ENCODE measurements around the gene PHACTR3.

PHACTR3 gene

GRCh38 chr20:59706400-59706693, 102.0 kb downstream of the PHACTR3 start:
- no peaks in the 10 kb centered on the region for H3K9me3 ChIP-seq (ENCODE audit: low read length)
- no peaks in the 10 kb centered on the region for H3K36me3 ChIP-seq (ENCODE audit: insufficient read depth, low read length)
- H3K27me3 ChIP-seq (ENCODE audit: insufficient read depth, low read length), result no peaks in the 10 kb centered on the region
- H3K4me1 ChIP-seq (ENCODE audit: insufficient read depth, low read length), result no peaks in the 10 kb centered on the region
- H2AFZ ChIP-seq (ENCODE audit: low read depth, low read length), result no peak overlapping the region
- H3K4me3 ChIP-seq (ENCODE audit: low read length), result no peak overlapping the region

DNA sequence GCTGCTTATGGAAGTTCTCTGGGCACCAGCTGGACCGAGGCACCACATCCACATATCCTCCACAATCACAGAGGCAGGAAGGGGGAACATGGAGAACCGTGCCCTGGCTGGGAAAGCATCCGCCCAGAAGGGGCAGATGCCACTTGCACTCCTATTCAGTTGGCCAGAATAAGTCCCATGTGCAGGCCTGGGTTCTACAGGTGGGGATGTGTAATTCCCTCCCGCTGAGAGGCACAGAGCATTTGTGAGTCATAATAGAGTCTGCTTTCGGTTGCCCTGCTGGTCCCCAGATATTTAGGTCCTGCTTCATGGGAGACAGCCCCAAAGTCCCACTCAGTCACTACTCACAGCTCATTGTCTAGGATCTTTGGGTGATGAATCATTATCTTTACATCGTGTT, 104.0 kb downstream of the PHACTR3 start:
- Histone ChIP-seq H3K27me3 (ENCODE audit: insufficient read depth, low read length) (no peaks in the 10 kb centered on the region), H3K9me3 (ENCODE audit: low read length) (no peaks in the 10 kb centered on the region), H2AFZ (ENCODE audit: low read depth, low read length) (no peak overlapping the region), H3K36me3 (ENCODE audit: insufficient read depth, low read length) (no peaks in the 10 kb centered on the region), H3K4me1 (ENCODE audit: insufficient read depth, low read length) (no peaks in the 10 kb centered on the region), H3K4me3 (ENCODE audit: low read length) (no peak overlapping the region)

- Histone ChIP-seq H3K27me3 (ENCODE audit: insufficient read depth, low read length) (no peaks in the 10 kb centered on the region), H3K4me3 (ENCODE audit: low read length) (no peak overlapping the region), H3K4me1 (ENCODE audit: insufficient read depth, low read length) (no peaks in the 10 kb centered on the region), H3K9me3 (ENCODE audit: low read length) (no peaks in the 10 kb centered on the region), H3K36me3 (ENCODE audit: insufficient read depth, low read length) (no peaks in the 10 kb centered on the region), H2AFZ (ENCODE audit: low read depth, low read length) (no peak overlapping the region)
Measured at GRCh38 chr20:59709636-59710035, 105.3 kb downstream of the PHACTR3 start.

DNA sequence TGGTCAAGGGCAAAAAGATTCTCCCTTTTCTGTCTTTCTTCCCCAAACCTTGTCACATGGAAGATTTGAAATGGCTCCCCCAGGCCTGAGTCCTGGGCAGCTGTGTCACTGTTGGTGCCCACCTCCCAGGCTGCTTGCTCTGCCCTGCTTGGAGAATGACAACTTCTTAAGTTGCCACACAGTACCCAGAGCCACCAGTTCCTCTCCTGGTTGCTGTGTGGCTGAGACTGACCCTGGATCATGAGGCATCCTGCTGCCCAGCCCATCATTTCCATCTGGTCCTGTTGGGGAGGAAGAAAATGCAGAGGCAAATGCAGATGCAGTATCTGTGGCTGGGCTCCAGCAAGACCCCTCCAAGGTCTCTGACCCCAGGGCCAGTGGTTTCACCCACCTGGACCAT, 113.7 kb downstream of the PHACTR3 start:
- Histone ChIP-seq H3K4me1 (ENCODE audit: insufficient read depth, low read length) (no peaks in the 10 kb centered on the region), H3K4me3 (ENCODE audit: low read length) (no peak overlapping the region), H3K36me3 (ENCODE audit: insufficient read depth, low read length) (no peaks in the 10 kb centered on the region), H3K27me3 (ENCODE audit: insufficient read depth, low read length) (no peaks in the 10 kb centered on the region), H2AFZ (ENCODE audit: low read depth, low read length) (no peak overlapping the region), H3K9me3 (ENCODE audit: low read length) (no peaks in the 10 kb centered on the region)

- Histone ChIP-seq H2AFZ (ENCODE audit: low read depth, low read length) (no peak overlapping the region), H3K4me3 (ENCODE audit: low read length) (no peak overlapping the region), H3K27me3 (ENCODE audit: insufficient read depth, low read length) (no peaks in the 10 kb centered on the region), H3K9me3 (ENCODE audit: low read length) (no peaks in the 10 kb centered on the region), H3K36me3 (ENCODE audit: insufficient read depth, low read length) (no peaks in the 10 kb centered on the region), H3K4me1 (ENCODE audit: insufficient read depth, low read length) (no peaks in the 10 kb centered on the region)
Measured at GRCh38 chr20:59718751-59719150, 114.4 kb downstream of the PHACTR3 start.

- Histone ChIP-seq H3K4me1 (ENCODE audit: insufficient read depth, low read length) (no peaks in the 10 kb centered on the region), H3K9me3 (ENCODE audit: low read length) (no peaks in the 10 kb centered on the region), H3K4me3 (ENCODE audit: low read length) (no peak overlapping the region), H3K27me3 (ENCODE audit: insufficient read depth, low read length) (no peaks in the 10 kb centered on the region), H3K36me3 (ENCODE audit: insufficient read depth, low read length) (no peaks in the 10 kb centered on the region), H2AFZ (ENCODE audit: low read depth, low read length) (no peak overlapping the region)
Measured at GRCh38 chr20:59720013-59720412, 115.7 kb downstream of the PHACTR3 start.

- Histone ChIP-seq H3K36me3 (ENCODE audit: insufficient read depth, low read length) (no peaks in the 10 kb centered on the region), H2AFZ (ENCODE audit: low read depth, low read length) (no peak overlapping the region), H3K4me1 (ENCODE audit: insufficient read depth, low read length) (no peaks in the 10 kb centered on the region), H3K9me3 (ENCODE audit: low read length) (no peaks in the 10 kb centered on the region), H3K27me3 (ENCODE audit: insufficient read depth, low read length) (no peaks in the 10 kb centered on the region), H3K4me3 (ENCODE audit: low read length) (no peak overlapping the region)
Measured at GRCh38 chr20:59721386-59721785, 117.0 kb downstream of the PHACTR3 start.

DNA sequence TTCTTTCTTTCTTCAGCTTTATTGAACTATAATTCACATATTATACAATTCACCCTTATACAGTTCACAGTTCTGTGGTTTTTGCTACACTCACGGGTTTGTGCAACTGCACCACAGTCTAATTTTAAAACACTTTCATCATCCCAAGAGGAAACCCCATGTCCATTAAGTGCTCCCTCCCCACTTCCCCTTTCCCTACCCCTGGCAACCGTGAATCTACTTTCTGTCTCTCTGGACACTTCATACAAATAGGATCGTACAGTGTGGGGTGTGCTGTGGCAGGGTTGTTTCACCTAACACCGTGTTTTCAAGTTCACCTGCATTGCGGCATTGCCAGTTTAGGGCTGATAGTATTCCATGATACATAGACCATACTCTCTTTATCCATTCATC, 118.8 kb downstream of the PHACTR3 start:
- Histone ChIP-seq H3K36me3 (ENCODE audit: insufficient read depth, low read length) (no peaks in the 10 kb centered on the region), H2AFZ (ENCODE audit: low read depth, low read length) (no peak overlapping the region), H3K4me3 (ENCODE audit: low read length) (no peak overlapping the region), H3K4me1 (ENCODE audit: insufficient read depth, low read length) (no peaks in the 10 kb centered on the region), H3K27me3 (ENCODE audit: insufficient read depth, low read length) (no peaks in the 10 kb centered on the region), H3K9me3 (ENCODE audit: low read length) (no peaks in the 10 kb centered on the region)

GRCh38 chr20:59723607-59724456, 119.5 kb downstream of the PHACTR3 start:
- H3K4me1 ChIP-seq (ENCODE audit: insufficient read depth, low read length), result no peaks in the 10 kb centered on the region
- no peak overlapping the region for H2AFZ ChIP-seq (ENCODE audit: low read depth, low read length)
- no peaks in the 10 kb centered on the region for H3K27me3 ChIP-seq (ENCODE audit: insufficient read depth, low read length)
- no peak overlapping the region for H3K4me3 ChIP-seq (ENCODE audit: low read length)
- H3K36me3 ChIP-seq (ENCODE audit: insufficient read depth, low read length), result no peaks in the 10 kb centered on the region
- H3K9me3 ChIP-seq (ENCODE audit: low read length), result no peaks in the 10 kb centered on the region

GRCh38 chr20:59724457-59725366, 120.4 kb downstream of the PHACTR3 start:
- H3K4me3 ChIP-seq (ENCODE audit: low read length), result no peak overlapping the region
- H3K27me3 ChIP-seq (ENCODE audit: insufficient read depth, low read length), result no peaks in the 10 kb centered on the region
- H3K36me3 ChIP-seq (ENCODE audit: insufficient read depth, low read length), result no peaks in the 10 kb centered on the region
- H2AFZ ChIP-seq (ENCODE audit: low read depth, low read length), result no peak overlapping the region
- no peaks in the 10 kb centered on the region for H3K9me3 ChIP-seq (ENCODE audit: low read length)
- H3K4me1 ChIP-seq (ENCODE audit: insufficient read depth, low read length), result no peaks in the 10 kb centered on the region

GRCh38 chr20:59725476-59726280, 121.3 kb downstream of the PHACTR3 start:
- Histone ChIP-seq H3K27me3 (ENCODE audit: insufficient read depth, low read length) (no peaks in the 10 kb centered on the region), H3K36me3 (ENCODE audit: insufficient read depth, low read length) (no peaks in the 10 kb centered on the region), H3K4me1 (ENCODE audit: insufficient read depth, low read length) (no peaks in the 10 kb centered on the region), H3K4me3 (ENCODE audit: low read length) (no peak overlapping the region), H2AFZ (ENCODE audit: low read depth, low read length) (no peak overlapping the region), H3K9me3 (ENCODE audit: low read length) (no peaks in the 10 kb centered on the region)

DNA sequence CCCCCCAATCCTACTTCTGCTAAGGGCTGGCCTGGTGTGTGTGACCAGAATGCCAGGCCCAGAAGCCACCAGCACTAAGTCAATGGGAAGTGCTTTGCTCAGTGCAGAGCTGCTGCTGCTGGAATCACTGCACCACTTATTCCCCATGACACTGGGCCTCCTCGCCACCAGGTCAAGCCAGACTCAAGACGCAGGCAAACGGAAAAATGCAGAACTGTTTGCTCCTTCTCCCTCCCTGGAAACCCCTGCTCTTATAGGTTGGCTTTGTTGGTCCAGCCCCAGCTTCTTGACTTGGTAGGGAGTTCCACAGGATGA, 121.9 kb downstream of the PHACTR3 start:
- no peak overlapping the region for H3K4me3 ChIP-seq (ENCODE audit: low read length)
- no peaks in the 10 kb centered on the region for H3K4me1 ChIP-seq (ENCODE audit: insufficient read depth, low read length)
- no peak overlapping the region for H2AFZ ChIP-seq (ENCODE audit: low read depth, low read length)
- no peaks in the 10 kb centered on the region for H3K36me3 ChIP-seq (ENCODE audit: insufficient read depth, low read length)
- no peaks in the 10 kb centered on the region for H3K27me3 ChIP-seq (ENCODE audit: insufficient read depth, low read length)
- H3K9me3 ChIP-seq (ENCODE audit: low read length), result no peaks in the 10 kb centered on the region

All from neuron (in vitro differentiated cells).